Neutrophil (primary cell): ENCODE data around the gene P2RX2.

Source experiments
- H3K27ac ChIP-seq: fragments of 200-600 bp; sonication (generic); 2 replicates; pipeline ENCODE4 v1.5.1; 2016; ENCODE audit warnings: mild to moderate bottlenecking, moderate library complexity
- H3K27me3 ChIP-seq: fragments of 200-600 bp; sonication (generic); 2 replicates; pipeline ENCODE4 v1.6.0; 2016; ENCODE audit warnings: mild to moderate bottlenecking
- H3K36me3 ChIP-seq: fragments of 200-600 bp; sonication (generic); 2 replicates; pipeline ENCODE4 v1.5.1; 2017
- H3K4me1 ChIP-seq, 2 experiments: fragments of 200-600 bp in 1 of 2; sonication (generic) in 1 of 2; 1 replicate in 1 of 2; 2 replicates in 1 of 2; pipeline versions ENCODE4 v1.5.1 to v1.6.1; 2013 to 2016; ENCODE audit warnings: low read depth in 1 of 2, low read length in 1 of 2, mild to moderate bottlenecking in 1 of 2, moderate library complexity in 1 of 2; ENCODE audit not compliant: control insufficient read depth in 1 of 2, insufficient read depth in 1 of 2
- H3K4me3 ChIP-seq, 2 experiments: fragments of 200-600 bp in 1 of 2; sonication (generic) in 1 of 2; 1 replicate in 1 of 2; 2 replicates in 1 of 2; pipeline ENCODE4 v1.5.1; 2013 to 2016; ENCODE audit warnings: low read depth in 1 of 2, low read length in 1 of 2, mild to moderate bottlenecking in 1 of 2, moderate library complexity in 1 of 2
- H3K9me3 ChIP-seq: fragments of 200-600 bp; sonication (generic); 2 replicates; pipeline ENCODE4 v1.5.1; 2016
- CTCF ChIP-seq: fragments of 200-600 bp; sonication (generic); IDR thresholded peaks from 2 replicates; pipeline ENCODE4 v1.5.1; 2016; ENCODE audit warnings: antibody characterized with exemption

P2RX2 gene

GRCh38 chr12:132576701-132577100 lies 41.9 kb upstream of the P2RX2 start:
- peaks cover 90% of the 10 kb centered on the region for H3K36me3 ChIP-seq
- no peak overlapping the region for H3K27ac ChIP-seq
- no peaks in the 10 kb centered on the region for H3K9me3 ChIP-seq
- no peaks in the 10 kb centered on the region for H3K4me1 ChIP-seq
- TF ChIP-seq CTCF = no peak
- H3K4me3 ChIP-seq = no peak overlapping the region
- H3K27me3 ChIP-seq = no peaks in the 10 kb centered on the region

- H3K27ac ChIP-seq = no peak overlapping the region
- no peaks in the 10 kb centered on the region for H3K9me3 ChIP-seq
- H3K4me1 ChIP-seq = no peaks in the 10 kb centered on the region
- no peaks in the 10 kb centered on the region for H3K27me3 ChIP-seq
- H3K4me3 ChIP-seq = no peak overlapping the region
- no peak for TF ChIP-seq CTCF
- peaks cover 87% of the 10 kb centered on the region for H3K36me3 ChIP-seq
Observed at GRCh38 chr12:132577191-132577920, 41.2 kb upstream of the P2RX2 start.

- Histone ChIP-seq H3K27ac (no peak overlapping the region), H3K27me3 (no peaks in the 10 kb centered on the region), H3K4me3 (no peak overlapping the region), H3K4me1 (no peaks in the 10 kb centered on the region), H3K9me3 (no peaks in the 10 kb centered on the region), H3K36me3 (peaks cover 85% of the 10 kb centered on the region)
- TF ChIP-seq CTCF = no peak
Observed at GRCh38 chr12:132578118-132578517, 40.5 kb upstream of the P2RX2 start.

GRCh38 chr12:132578826-132579225 lies 39.8 kb upstream of the P2RX2 start:
- H3K27ac ChIP-seq = no peak overlapping the region
- TF ChIP-seq CTCF = no peak
- peaks cover 81% of the 10 kb centered on the region for H3K36me3 ChIP-seq
- H3K27me3 ChIP-seq = no peaks in the 10 kb centered on the region
- H3K4me1 ChIP-seq = no peaks in the 10 kb centered on the region
- no peak overlapping the region for H3K4me3 ChIP-seq
- no peaks in the 10 kb centered on the region for H3K9me3 ChIP-seq

GRCh38 chr12:132579744-132580143 lies 38.8 kb upstream of the P2RX2 start:
- H3K36me3 ChIP-seq = peaks cover 72% of the 10 kb centered on the region
- no peak for TF ChIP-seq CTCF
- no peak overlapping the region for H3K27ac ChIP-seq
- H3K4me1 ChIP-seq = no peaks in the 10 kb centered on the region
- no peak overlapping the region for H3K4me3 ChIP-seq
- no peaks in the 10 kb centered on the region for H3K27me3 ChIP-seq
- no peaks in the 10 kb centered on the region for H3K9me3 ChIP-seq
